Lung (tissue), 12 donors: Measurements from ENCODE around the gene ANO9. TPM values are rescaled to one million over a fixed set of nuclear protein-coding genes. Genes with fewer than 3 reads are reported as not detected.
"Not testable (repeated sequence)": the region's sequence is repeated elsewhere in the genome, so short reads cannot be mapped to it uniquely, and the experiment has no call there.

Experiments used
- ATAC-seq: fragments of 200-7000 bp; cut with Tn5 transposase; one replicate; pipeline ENCODE4 v1.9.1; 2020; ENCODE audit warnings: moderate number of reproducible peaks; ENCODE audit not compliant: insufficient read depth, low FRiP score
- DNase-seq, 3 donors: peaks; one replicate each; pipeline ENCODE4 v3.0.0-alpha.2; 2013 to 2017
- H3K27ac ChIP-seq, 2 donors: one replicate each; pipeline ENCODE4 v1.5.1; 2013; ENCODE audit warnings: mild to moderate bottlenecking in 2 of 2, moderate library complexity in 2 of 2, control low read depth in 1 of 2, inconsistent platforms in 1 of 2, low read depth in 1 of 2, low read length in 1 of 2
- H3K27me3 ChIP-seq, 3 donors: one replicate each; pipeline ENCODE4 v1.5.1; 2013; ENCODE audit warnings: low read length in 2 of 3; ENCODE audit not compliant: control insufficient read depth in 3 of 3, insufficient read depth in 3 of 3
- H3K36me3 ChIP-seq, 4 donors: one replicate each; pipeline ENCODE4 v1.5.1; 2013; ENCODE audit warnings: low read length in 4 of 4, mild to moderate bottlenecking in 1 of 4, moderate library complexity in 1 of 4; ENCODE audit not compliant: control insufficient read depth in 4 of 4, insufficient read depth in 4 of 4
- H3K4me1 ChIP-seq, 5 donors: one replicate each; pipeline ENCODE4 v1.5.1; 2013; ENCODE audit warnings: low read length in 5 of 5, mild to moderate bottlenecking in 2 of 5, moderate library complexity in 1 of 5; ENCODE audit not compliant: control insufficient read depth in 5 of 5, insufficient read depth in 5 of 5
- H3K4me3 ChIP-seq: one replicate; pipeline ENCODE4 v1.5.1; 2013; ENCODE audit warnings: mild to moderate bottlenecking, control low read depth, moderate library complexity
- H3K9ac ChIP-seq, 2 donors: one replicate each; pipeline ENCODE4 v1.5.1; 2013; ENCODE audit warnings: low read length in 2 of 2, control low read depth in 1 of 2; ENCODE audit not compliant: insufficient read depth in 1 of 2
- H3K9me3 ChIP-seq, 4 donors: one replicate each; pipeline ENCODE4 v1.5.1; 2013; ENCODE audit warnings: low read length in 3 of 4, mild to moderate bottlenecking in 1 of 4, moderate library complexity in 1 of 4; ENCODE audit not compliant: control insufficient read depth in 4 of 4, insufficient read depth in 3 of 4
- WGBS, 2 donors: extraction: QIAGEN DNeasy Blood & Tissue Kit; methylation state at CpG; one replicate each; pipeline ENCODE4 v1.1.7; 2013; 5-methylcytosine and 5-hydroxymethylcytosine counted together
- polyA plus RNA-seq, 2 donors: library from polyadenylated mRNA; stranded (reverse); fragments of 200-250 nt; gene quantifications; one replicate each; pipeline ENCODE4 v1.2.1, GENCODE V29; 2013
- total RNA-seq, 2 donors: library from RNA; depleted of rRNA in 1 of 2; stranded (reverse); fragments of >200 nt in 1 of 2; gene quantifications; one replicate each; pipeline ENCODE4 v1.2.1, GENCODE V29; 2014 to 2021
- TF ChIP-seq, protein P1 (sequence below): IDR thresholded peaks from 2 replicates; pipeline ENCODE4 v1.5.1; 2012; ENCODE audit warnings: mild to moderate bottlenecking; ENCODE audit errors: control extremely low read depth, extremely low read depth
- donor health status: control.
- donor health status: control.
- donor health status: Bipolar disorder and iron deficiency.
- donor health status: healthy.
- donor health status: DM: yes; HTN: yes; CAD: no.

ANO9 gene
- total and polyA plus RNA-seq, 4 donors, result 5.8 to 18.6 (median 13.2) TPM

DNA sequence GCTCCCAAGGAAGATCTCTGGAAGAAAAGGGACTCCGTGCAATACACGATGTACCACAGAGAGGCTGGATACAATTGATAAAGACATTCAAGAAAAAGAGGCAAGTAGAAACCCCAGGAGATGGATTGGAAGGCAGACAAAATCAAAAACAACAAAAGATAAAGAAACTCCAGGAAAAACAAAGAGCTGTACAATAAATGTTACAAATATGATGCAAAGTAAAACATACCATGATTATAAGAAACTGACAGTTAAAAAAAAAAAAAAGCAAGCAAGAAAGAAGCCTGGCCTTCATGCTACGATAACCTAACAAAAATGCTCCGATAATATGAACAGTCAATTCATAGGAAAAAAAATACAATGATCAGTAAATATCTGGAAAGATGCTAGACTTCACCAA, 16.5 kb downstream of the ANO9 start:
- WGBS, 2 donors, result 72 to 80% methylated on average over 4 of the region's 4 CpGs
- Histone ChIP-seq H3K9ac (no peak overlapping the region), H3K27ac (no peak overlapping the region), H3K9me3 (peaks cover 0 to 3% (median 0%) of the 10 kb centered on the region in 4 donors), H3K36me3 (no peaks in the 10 kb centered on the region), H3K4me1 (no peaks in the 10 kb centered on the region), H3K27me3 (peaks cover 0 to 7% (median 2%) of the 10 kb centered on the region in 3 donors), H3K4me3 (no peak overlapping the region)
- TF ChIP-seq, protein P1, sequence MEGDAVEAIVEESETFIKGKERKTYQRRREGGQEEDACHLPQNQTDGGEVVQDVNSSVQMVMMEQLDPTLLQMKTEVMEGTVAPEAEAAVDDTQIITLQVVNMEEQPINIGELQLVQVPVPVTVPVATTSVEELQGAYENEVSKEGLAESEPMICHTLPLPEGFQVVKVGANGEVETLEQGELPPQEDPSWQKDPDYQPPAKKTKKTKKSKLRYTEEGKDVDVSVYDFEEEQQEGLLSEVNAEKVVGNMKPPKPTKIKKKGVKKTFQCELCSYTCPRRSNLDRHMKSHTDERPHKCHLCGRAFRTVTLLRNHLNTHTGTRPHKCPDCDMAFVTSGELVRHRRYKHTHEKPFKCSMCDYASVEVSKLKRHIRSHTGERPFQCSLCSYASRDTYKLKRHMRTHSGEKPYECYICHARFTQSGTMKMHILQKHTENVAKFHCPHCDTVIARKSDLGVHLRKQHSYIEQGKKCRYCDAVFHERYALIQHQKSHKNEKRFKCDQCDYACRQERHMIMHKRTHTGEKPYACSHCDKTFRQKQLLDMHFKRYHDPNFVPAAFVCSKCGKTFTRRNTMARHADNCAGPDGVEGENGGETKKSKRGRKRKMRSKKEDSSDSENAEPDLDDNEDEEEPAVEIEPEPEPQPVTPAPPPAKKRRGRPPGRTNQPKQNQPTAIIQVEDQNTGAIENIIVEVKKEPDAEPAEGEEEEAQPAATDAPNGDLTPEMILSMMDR, result no peak
- no peak for ATAC-seq
- DNase-seq, result no peak

DNA sequence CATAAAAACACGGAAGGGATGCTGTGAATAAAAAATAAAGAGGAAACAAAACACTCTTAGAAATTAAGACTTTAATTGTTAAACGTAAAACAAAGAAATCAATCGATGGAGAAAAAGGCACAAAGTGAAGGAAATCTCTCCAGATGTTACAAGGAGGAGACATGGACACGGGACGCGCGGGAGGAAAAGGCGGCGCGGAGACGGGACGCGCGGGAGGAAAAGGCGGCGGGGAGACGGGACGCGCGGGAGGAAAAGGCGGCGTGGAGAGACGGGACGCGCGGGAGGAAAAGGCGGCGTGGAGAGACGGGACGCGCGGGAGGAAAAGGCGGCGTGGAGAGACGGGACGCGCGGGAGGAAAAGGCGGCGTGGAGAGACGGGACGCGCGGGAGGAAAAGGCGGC, 17.0 kb downstream of the ANO9 start:
- WGBS, 2 donors, result 62 to 66% methylated on average over 26 to 27 of the region's 45 CpGs
- H3K9ac ChIP-seq, ATAC-seq, H3K4me1 ChIP-seq, H3K27me3 ChIP-seq, H3K4me3 ChIP-seq, DNase-seq, H3K9me3 ChIP-seq, H3K36me3 ChIP-seq, H3K27ac ChIP-seq: not testable (repeated sequence)

DNA sequence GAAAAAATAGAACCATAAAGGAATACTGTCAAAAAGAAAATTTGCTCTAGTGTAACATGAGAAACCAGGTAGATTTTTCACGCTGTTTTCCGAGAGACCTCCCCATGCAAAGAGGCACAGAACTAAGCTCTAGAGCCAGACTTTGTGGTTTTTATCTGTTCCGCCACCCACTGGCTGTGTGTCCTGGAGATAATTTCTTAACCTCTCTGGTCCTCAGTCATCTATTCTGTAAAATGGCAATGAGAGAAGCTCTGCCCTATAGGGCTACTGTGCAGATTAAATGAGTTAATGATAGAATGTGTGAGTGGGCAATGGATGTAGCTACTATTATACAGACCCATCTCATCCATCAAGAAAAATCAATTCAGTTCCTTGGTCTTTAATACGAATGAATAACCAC, 17.6 kb downstream of the ANO9 start:
- 92 to 97% methylated on average over 4 of the region's 4 CpGs for WGBS, 2 donors
- Histone ChIP-seq H3K36me3 (no peaks in the 10 kb centered on the region), H3K27me3 (peaks cover 0 to 7% (median 6%) of the 10 kb centered on the region in 3 donors), H3K9me3 (peaks cover 0 to 3% (median 0%) of the 10 kb centered on the region in 4 donors), H3K27ac (no peak overlapping the region), H3K4me1 (no peaks in the 10 kb centered on the region), H3K4me3 (no peak overlapping the region), H3K9ac (no peak overlapping the region)
- no peak for ATAC-seq
- DNase-seq, result no peak
- TF ChIP-seq, protein P1, result no peak

DNA sequence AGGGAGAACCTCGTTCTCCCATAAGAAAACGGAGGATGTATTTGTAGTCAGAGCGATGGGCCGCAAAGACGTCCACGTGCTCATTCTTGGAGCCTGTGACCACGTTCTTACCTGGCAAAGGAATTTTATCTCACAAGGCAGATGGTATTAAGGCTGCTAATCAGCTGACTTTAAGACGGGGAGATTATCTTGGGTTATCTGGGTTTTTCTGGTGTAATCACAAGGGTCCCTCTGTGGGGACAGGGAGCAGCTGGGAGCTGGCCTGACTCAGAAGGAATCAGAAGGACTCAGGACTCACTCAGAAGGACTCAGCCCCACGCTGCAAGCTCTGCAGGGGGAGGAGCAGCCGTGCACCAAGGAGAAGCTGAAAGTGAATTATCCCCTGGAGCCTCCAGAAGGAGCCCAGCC, 19.6 kb downstream of the ANO9 start:
- H3K27me3 ChIP-seq, result peaks cover 0 to 7% (median 6%) of the 10 kb centered on the region in 3 donors
- peaks cover 0 to 2% (median 0%) of the 10 kb centered on the region in 4 donors for H3K9me3 ChIP-seq
- H3K9ac ChIP-seq, result no peak overlapping the region
- no peak for DNase-seq
- H3K27ac ChIP-seq, result no peak overlapping the region
- TF ChIP-seq, protein P1, result no peak
- H3K36me3 ChIP-seq, result no peaks in the 10 kb centered on the region
- H3K4me1 ChIP-seq, result peaks cover 0 to 6% (median 0%) of the 10 kb centered on the region in 5 donors
- ATAC-seq, result no peak
- 86 to 87% methylated on average over 10 of the region's 10 CpGs for WGBS, 2 donors
- H3K4me3 ChIP-seq, result no peak overlapping the region
